ENCODE data around the gene RC3H1.

GRCh38 chr1:173920861-173921260 lies 101.3 kb downstream of the RC3H1 start:
- TF ChIP-seq CTCF (IDR thresholded peaks at IDR 0.05) (no peak), POLR2A (IDR thresholded peaks at IDR 0.05) (no peak)

Measured in testis (tissue), 2 donors.